Peyer's patch (tissue), 4 donors: Measurements from ENCODE around the gene MTFP1. TPM values are rescaled to one million over a fixed set of nuclear protein-coding genes. Genes with fewer than 3 reads are reported as not detected.

Experiments
- DNase-seq, 3 donors: peaks; one replicate each; pipeline ENCODE4 v3.0.0-alpha.2; 2017 to 2019
- H3K27ac ChIP-seq, 4 donors: fragments of 200-600 bp; sonication (generic); one replicate each; pipeline ENCODE4 v1.5.1; 2016 to 2019
- H3K27me3 ChIP-seq, 2 donors: fragments of 200-600 bp; sonication (generic); one replicate each; pipeline ENCODE4 v1.5.1; 2019
- H3K36me3 ChIP-seq, 3 donors: fragments of 200-600 bp; sonication (generic); one replicate each; pipeline ENCODE4 v1.5.1; 2016 to 2019
- H3K4me1 ChIP-seq, 4 donors: fragments of 200-600 bp; sonication (generic); one replicate each; pipeline ENCODE4 v1.5.1; 2016 to 2019
- H3K4me3 ChIP-seq, 4 donors: fragments of 200-600 bp; sonication (generic); 1 replicate in 3 of 4; 2 replicates in 1 of 4; pipeline ENCODE4 v1.5.1; 2016 to 2019; ENCODE audit warnings: mild to moderate bottlenecking in 1 of 4
- H3K9me3 ChIP-seq, 4 donors: fragments of 200-600 bp; sonication (generic); one replicate each; pipeline ENCODE4 v1.5.1; 2016 to 2019; ENCODE audit warnings: mild to moderate bottlenecking in 1 of 4
- CTCF ChIP-seq, 6 experiments: fragments of 450-650 bp in 4 of 6; fragments of 200-600 bp in 2 of 6; sonication (generic) in 1 of 6; IDR thresholded peaks; one replicate each; pipeline ENCODE4 v1.5.1; 2017 to 2019; ENCODE audit warnings: antibody characterized with exemption in 6 of 6, mild to moderate bottlenecking in 3 of 6, moderate library complexity in 1 of 6
- POLR2A ChIP-seq, 2 donors: fragments of 450-650 bp; IDR thresholded peaks; one replicate each; pipeline ENCODE4 v1.5.1; 2017; ENCODE audit warnings: antibody characterized with exemption in 2 of 2, mild to moderate bottlenecking in 2 of 2, moderate library complexity in 2 of 2
- total RNA-seq, 4 donors: library from RNA; depleted of rRNA; stranded (reverse); fragments of >200 nt; gene quantifications; one replicate each; pipeline ENCODE4 v1.1.0, GENCODE V29; 2016

MTFP1 gene
- total RNA-seq, 4 donors from 2014 or later = 12.4 to 24.7 (median 19.2) TPM

DNA sequence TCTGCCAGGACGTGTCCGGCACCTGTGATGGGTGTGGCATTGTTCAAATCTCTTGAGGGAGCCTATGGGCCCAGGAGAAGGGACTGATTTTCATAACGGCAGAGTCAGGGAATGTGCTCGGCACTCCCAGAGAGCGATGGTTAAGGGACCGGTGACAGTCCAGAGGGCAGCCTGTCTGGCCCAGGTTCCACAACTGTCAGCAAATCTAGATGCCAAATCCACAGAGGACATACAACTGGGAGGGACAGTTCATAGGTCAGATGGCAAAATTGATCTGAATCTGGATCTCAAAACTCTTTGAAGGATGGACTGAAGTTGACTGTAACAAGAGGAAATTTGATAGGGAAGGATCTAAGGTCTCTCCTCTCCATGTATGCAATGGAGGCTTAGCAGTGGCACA is 21.3 kb upstream of the MTFP1 start:
- Histone ChIP-seq H3K27ac (peak overlapping the region in 1 of 4 donors; percentile 25), H3K4me3 (no peak overlapping the region), H3K36me3 (peaks cover 0 to 41% (median 0%) of the 10 kb centered on the region in 3 donors), H3K27me3 (no peaks in the 10 kb centered on the region), H3K4me1 (peaks cover 0 to 9% (median 0%) of the 10 kb centered on the region in 4 donors), H3K9me3 (no peaks in the 10 kb centered on the region)
- DNase-seq = no peak
- TF ChIP-seq CTCF (IDR thresholded peaks at IDR 0.05) (no peak), POLR2A (IDR thresholded peaks at IDR 0.05) (no peak)

GRCh38 chr22:30405731-30406130 is 19.8 kb upstream of the MTFP1 start:
- H3K27me3 ChIP-seq = no peaks in the 10 kb centered on the region
- peaks cover 0 to 9% (median 0%) of the 10 kb centered on the region in 4 donors for H3K4me1 ChIP-seq
- H3K27ac ChIP-seq = no peak overlapping the region
- H3K4me3 ChIP-seq = no peak overlapping the region
- H3K9me3 ChIP-seq = no peaks in the 10 kb centered on the region
- no peak for DNase-seq
- TF ChIP-seq CTCF (IDR thresholded peaks at IDR 0.05) = no peak
- TF ChIP-seq POLR2A (IDR thresholded peaks at IDR 0.05) = no peak
- H3K36me3 ChIP-seq = peaks cover 0 to 55% (median 0%) of the 10 kb centered on the region in 3 donors

DNA sequence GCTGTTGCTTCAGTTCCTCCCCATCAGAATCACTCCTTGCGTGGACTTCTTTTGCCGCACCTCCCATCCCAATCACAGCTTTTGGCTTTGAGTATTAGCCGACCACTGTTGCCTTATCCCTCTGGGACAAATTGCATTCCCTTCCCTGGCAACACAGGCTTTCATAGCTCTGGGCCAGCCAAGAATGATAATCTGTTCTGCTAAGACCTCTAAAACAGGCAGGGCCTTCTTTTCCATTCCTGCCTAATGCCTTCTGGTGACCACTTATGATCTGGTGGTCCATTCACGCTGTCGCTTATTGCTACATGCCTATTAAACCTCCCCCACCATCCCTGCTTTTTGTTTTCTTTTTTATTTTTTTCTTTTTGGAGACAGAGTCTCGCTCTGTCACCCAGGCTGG is 19.2 kb upstream of the MTFP1 start:
- Histone ChIP-seq H3K27me3 (no peaks in the 10 kb centered on the region), H3K36me3 (peaks cover 0 to 58% (median 0%) of the 10 kb centered on the region in 3 donors), H3K4me3 (no peak overlapping the region), H3K4me1 (peaks cover 0 to 9% (median 0%) of the 10 kb centered on the region in 4 donors), H3K9me3 (no peaks in the 10 kb centered on the region), H3K27ac (no peak overlapping the region)
- no peak for DNase-seq
- TF ChIP-seq POLR2A (IDR thresholded peaks at IDR 0.05) (no peak), CTCF (IDR thresholded peaks at IDR 0.05) (no peak)

- no peak overlapping the region for H3K4me3 ChIP-seq
- TF ChIP-seq POLR2A (IDR thresholded peaks at IDR 0.05) = no peak
- TF ChIP-seq CTCF (IDR thresholded peaks at IDR 0.05) = no peak
- peaks cover 0 to 64% (median 0%) of the 10 kb centered on the region in 3 donors for H3K36me3 ChIP-seq
- H3K27me3 ChIP-seq = no peaks in the 10 kb centered on the region
- no peak overlapping the region for H3K27ac ChIP-seq
- peaks cover 0 to 3% (median 0%) of the 10 kb centered on the region in 4 donors for H3K4me1 ChIP-seq
- H3K9me3 ChIP-seq = no peaks in the 10 kb centered on the region
- no peak for DNase-seq
Measured at GRCh38 chr22:30408388-30409102, 17.0 kb upstream of the MTFP1 start.

GRCh38 chr22:30411780-30412179 is 13.8 kb upstream of the MTFP1 start:
- Histone ChIP-seq H3K4me1 (peaks cover 0 to 12% (median 0%) of the 10 kb centered on the region in 4 donors), H3K4me3 (no peak overlapping the region), H3K27me3 (no peaks in the 10 kb centered on the region), H3K27ac (no peak overlapping the region), H3K9me3 (no peaks in the 10 kb centered on the region), H3K36me3 (peaks cover 0 to 79% (median 0%) of the 10 kb centered on the region in 3 donors)
- DNase-seq = no peak
- TF ChIP-seq CTCF (IDR thresholded peaks at IDR 0.05) = no peak
- TF ChIP-seq POLR2A (IDR thresholded peaks at IDR 0.05) = no peak
